ENCODE results near the gene INPP5F.

DNA sequence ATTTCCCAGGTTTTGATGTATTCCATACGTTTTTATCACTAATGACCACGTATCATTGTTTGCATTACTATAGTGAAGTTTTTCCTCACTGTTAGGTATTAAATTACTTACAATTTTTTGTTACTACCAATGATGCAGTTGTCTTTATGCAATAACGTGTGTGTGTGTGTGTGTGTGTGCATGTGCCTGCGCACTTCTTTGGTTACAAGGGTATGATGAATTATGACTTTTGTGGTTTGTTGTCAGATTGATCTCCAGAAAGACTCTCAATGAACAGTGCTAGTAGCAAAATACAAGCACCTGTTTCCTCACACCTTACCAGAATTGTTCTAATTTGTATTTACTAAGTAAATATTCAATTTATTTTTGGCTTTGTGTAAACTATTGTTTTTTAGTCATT, 95.3 kb downstream of the INPP5F start:
- TF ChIP-seq, protein P1, sequence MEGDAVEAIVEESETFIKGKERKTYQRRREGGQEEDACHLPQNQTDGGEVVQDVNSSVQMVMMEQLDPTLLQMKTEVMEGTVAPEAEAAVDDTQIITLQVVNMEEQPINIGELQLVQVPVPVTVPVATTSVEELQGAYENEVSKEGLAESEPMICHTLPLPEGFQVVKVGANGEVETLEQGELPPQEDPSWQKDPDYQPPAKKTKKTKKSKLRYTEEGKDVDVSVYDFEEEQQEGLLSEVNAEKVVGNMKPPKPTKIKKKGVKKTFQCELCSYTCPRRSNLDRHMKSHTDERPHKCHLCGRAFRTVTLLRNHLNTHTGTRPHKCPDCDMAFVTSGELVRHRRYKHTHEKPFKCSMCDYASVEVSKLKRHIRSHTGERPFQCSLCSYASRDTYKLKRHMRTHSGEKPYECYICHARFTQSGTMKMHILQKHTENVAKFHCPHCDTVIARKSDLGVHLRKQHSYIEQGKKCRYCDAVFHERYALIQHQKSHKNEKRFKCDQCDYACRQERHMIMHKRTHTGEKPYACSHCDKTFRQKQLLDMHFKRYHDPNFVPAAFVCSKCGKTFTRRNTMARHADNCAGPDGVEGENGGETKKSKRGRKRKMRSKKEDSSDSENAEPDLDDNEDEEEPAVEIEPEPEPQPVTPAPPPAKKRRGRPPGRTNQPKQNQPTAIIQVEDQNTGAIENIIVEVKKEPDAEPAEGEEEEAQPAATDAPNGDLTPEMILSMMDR (IDR thresholded peaks at IDR 0.05) = no peak
- no peak for TF ChIP-seq EP300 (IDR thresholded peaks at IDR 0.05)
